HTERT RPE-1 (cell line): ENCODE results near the gene CSTF3.
"Not testable (repeated sequence)": the region's sequence is repeated elsewhere in the genome, so short reads cannot be mapped to it uniquely, and the experiment has no call there.

Source experiments
- in situ Hi-C: fragments of 300-500 bp; cut with MboI; formaldehyde crosslinking; loops from 4 replicates; pipeline ENCODE4 v1.14.3; 2020; ENCODE audit warnings: low sequenced_read_pairs

CSTF3 gene

DNA sequence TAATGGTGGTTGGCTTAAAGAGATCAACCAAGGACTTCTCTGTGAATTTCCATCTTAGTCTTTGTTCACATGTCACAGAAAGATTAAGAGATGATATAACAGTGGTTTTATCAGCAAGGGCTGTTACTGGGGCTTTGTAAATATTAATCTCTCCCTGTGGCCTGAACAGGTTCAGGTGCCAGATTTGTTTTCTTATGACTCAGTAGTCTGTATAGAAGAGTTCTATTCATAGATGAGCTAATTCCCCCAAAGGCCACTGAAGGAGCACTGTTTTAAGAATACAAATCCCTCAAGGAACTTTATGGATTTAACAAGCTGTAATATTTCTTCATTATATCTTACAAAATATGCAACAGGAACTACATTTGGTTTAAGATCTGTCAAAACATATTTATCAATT lies 71.5 kb downstream of the CSTF3 start:
- in situ Hi-C loops: no loop called here

DNA sequence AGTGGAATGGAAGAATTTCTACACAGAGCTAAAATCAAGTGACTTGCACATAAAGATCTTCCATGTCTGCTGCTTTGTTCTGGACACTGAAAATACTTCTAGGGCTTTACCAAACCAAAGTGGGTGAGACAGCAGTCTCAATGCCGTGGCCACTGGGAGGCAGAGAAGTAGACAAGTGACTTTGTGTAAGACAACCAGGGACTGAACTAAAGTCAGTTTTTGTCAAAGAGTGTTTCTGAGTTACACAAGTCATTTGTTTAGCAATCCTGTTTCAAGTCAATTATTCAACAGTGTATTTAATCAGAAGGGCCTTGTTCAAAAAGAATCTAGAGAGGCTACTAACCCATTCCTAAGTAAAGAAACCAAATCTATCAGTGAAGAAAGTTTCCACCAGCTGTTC lies 75.3 kb downstream of the CSTF3 start:
- in situ Hi-C loops: no loop called here

DNA sequence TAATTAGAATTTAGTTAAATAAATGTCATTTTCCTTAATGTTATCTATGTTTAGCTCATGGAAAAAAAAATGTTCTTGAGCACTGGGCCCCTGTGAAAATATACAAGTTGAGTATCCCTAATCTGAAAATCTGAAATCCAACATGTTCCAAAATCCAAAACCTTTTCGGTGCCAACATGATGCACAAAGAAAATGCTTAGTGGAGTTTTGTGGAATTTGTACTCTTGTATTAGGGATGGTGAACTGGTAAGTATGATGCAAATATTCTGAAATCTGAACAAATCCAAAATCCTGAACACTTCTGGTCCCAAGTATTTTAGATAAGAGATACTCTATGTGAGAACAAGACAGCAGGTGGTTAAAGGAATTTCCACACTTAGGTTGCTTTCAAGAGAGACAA lies 77.4 kb downstream of the CSTF3 start:
- in situ Hi-C loops: no loop called here

DNA sequence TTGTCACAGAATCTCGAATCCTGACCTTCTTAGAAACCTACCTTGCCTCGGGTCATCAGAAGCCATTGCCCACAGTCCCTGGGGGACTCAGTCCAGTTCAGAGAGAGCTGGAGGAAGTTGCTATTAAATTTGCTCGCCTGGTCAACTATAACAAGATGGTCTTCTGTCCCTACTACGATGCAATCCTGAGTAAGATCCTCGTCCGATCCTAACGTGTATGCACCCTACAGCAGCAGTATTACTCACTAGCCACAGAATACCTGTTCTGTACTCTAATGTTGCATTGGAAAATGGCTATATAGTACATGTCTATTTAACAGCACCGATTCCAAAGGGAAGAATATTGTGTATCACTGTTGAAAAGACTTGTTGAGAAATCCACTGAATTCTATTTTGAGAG lies 88.8 kb downstream of the CSTF3 start:
- in situ Hi-C loops: no loop called here

DNA sequence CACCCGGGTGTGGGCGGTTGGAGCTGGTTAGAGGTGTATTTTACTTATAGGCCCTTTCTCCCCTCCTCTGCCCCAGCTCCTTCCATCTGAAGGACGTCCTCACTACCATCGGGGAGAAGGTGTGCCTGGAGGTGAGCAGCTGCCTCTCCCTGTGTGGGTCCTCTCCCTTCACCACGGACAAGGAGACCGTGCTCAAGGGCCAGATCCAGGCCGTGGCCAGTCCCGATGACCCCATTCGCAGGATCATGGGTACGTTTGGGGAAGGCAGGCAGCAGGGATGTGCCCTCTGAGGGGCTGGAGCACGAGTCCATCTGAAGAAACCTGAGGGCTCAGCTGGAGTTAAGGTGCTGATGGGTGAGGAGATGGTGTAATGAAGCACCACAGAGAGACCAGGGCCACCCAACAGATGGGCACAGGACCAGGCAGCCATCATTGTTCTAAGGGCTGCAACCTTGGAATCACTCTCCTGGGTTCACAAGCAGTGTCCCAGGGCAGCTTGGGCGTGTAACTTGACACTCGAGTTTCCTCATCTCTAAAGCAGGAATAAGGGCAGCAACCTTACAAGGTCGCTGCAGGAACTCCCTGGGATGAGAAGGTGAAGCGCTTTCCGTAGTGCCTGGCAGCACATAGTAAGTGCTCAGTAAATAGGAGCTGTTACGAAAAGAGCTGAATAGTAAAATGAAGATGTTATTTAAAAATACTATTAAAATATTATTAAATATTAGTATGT lies 92.5 kb downstream of the CSTF3 start:
- in situ Hi-C loops: no loop called here

DNA sequence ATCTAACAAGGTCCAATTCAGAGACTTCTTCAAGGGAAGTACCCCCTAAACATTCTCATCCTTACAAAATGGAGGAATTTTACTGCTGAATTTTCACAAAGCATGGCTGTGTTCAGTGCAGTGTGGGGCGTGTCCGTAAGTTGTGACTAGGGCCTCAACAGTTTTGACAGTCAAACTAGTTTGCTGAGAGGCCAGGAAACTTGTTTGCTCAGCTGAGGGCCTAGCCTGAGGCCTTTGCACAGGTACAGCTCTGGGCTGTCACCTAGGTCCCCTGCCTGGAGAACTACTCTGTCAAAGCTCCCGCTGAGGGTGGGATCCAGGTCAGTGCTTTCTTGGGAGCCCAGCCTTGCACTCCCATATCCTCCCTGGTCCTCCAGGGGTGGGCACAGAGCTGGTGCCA lies 94.0 kb downstream of the CSTF3 start:
- in situ Hi-C loops: no loop called here

DNA sequence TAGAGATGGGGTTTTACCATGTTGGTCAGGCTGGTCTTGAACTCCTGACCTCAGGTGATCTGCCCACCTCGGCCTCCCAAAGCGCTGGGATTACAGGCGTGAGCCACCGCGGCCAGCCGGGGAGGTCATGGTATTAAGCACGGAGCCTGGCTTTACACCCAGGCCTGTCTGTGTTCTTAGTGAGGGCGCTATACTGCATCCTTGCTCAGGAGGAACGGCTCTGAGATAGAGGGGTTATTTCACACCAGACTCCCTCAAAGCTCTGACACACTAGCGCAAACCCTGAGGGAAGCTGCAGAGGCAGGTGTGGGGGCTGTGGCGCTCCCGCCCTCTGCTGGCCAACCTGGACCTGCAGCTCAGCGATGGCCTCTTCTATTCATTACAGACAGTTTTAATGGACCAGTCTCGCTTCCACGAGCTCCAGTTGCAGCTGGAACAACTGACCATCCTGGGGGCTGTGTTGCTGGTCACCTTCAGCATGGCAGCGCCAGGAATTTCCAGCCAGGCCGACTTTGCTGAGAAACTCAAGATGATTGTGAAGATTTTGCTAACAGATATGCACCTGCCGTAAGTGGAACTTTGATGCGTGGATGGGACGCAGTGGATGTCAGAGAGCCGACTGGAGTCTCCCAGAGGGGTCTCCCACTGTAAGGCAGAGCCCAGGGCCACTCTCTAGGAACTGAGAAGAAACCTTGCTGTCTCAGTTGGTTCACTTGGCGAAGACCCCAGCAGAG lies 95.7 kb downstream of the CSTF3 start:
- in situ Hi-C loops: no loop called here

DNA sequence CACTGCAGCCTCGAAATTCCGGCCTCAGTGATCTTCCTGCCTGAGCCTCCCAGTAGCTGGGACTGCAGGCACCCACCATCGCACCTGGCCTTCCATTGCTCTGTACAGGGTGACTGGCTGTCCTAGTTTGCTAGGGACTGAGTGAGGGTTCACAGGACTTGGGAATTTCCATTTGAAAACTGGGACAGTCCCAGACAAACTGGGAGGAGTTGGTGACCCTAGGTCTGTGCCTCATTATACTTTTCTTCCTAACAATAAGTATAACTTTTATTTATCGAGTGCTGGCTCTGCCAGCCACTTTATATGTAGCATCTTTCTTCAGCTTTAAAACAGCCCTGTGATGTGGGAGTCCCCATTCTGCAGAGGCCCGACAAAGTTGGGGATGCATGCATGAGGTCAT lies 96.4 kb downstream of the CSTF3 start:
- in situ Hi-C loops: no loop called here

DNA sequence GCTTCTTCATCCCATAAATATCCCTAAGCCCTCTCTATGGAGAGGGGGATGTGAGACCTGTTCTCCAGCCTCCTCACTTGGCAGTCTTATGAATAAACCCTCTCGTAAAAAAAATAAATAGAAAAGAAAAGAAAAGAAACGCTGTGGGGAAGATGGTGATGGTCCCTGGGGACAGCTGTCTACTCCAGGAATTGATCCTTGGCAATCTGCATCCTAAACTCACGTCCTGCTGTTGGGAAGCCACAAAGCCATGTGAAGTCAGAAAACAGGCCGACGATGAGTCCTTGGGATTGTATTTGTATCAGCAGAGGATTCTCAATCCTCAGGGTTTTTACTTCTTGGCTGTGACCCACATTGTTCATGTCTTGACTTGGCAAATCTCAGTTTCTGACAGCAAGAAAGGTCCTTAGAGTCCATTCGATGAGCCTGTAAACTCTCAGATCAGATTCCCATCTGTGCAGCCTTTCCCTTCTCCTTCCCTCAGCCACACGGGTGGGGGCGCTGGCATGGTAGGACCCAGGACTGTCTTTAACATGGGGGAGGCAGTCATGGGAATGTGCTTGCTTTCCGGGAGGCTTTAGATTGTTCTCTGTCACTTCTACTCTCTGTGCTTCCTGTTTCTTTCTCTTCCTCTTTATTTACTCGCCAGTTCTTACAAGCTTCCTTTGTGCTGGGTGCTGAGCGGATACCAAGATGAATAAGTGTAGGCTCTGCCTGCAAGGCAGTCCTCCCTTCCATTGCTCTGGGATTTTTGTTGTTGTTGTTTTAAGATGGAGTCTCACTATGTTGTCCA lies 97.1 kb downstream of the CSTF3 start:
- in situ Hi-C loops: no loop called here

DNA sequence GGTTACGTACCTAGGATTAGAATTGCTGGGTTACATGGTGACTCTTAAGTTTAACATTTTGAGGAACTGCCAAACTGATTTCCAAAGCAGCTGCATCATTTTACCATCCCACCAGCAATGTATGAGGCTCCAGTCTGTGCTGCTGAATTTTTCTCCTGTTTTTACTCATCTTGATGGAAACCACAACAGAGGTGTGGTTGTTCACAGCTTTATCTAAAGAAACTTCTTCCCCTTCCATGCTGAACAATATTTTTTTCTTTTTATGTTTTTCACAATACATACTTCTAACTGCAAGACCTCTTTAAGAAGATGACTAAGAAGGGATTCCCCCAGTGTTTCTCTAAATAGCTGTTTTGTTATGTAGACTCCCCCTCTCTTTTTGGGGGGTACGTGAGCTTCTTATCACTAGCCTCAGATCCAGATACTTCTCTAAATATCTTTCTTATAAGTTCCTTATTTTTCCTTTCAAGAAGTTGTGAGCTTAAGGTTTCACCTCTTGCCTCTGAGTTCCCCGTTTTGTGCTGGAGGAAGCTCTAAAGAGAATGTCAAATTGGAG lies 97.9 kb downstream of the CSTF3 start:
- in situ Hi-C loops: no loop called here

DNA sequence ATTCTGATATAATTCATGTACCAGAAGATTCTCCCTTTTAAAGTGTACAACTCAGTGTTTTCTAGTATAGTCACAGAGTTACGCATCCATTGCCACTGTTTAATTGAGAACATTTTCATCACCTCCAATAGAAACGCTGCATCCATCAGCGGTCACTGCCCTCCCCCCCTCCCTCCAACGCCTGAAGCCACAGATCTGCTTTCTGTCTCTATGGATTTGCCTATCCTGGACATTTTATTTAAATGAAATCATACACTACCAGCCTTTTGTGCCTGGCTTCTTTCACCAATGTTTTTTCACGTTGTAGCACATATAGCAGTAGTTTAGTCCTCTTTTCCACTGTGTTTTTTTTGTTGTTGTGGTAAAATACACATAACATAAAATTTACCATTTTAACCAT lies 99.1 kb downstream of the CSTF3 start:
- in situ Hi-C loops: no loop called here

DNA sequence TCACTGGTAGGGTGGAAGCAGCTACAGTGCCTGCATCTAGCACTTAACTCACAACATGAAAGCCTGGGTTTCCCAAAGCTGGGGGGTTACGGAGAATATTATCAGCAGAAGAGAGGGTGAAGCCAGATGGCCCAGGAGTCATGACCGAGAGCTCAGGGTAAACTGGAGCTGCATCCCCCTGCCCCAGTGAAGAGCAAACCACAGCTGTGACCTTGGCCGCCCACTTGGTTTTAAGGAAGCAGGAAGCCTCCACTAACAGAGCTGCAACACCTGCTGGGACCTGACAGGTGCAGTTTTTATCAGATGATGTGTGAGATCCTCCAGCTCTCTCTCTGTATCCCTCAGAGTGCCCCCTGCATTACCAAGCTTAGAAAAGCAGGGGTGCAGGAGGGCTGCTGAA lies 101.0 kb downstream of the CSTF3 start:
- in situ Hi-C loops: no loop called here

DNA sequence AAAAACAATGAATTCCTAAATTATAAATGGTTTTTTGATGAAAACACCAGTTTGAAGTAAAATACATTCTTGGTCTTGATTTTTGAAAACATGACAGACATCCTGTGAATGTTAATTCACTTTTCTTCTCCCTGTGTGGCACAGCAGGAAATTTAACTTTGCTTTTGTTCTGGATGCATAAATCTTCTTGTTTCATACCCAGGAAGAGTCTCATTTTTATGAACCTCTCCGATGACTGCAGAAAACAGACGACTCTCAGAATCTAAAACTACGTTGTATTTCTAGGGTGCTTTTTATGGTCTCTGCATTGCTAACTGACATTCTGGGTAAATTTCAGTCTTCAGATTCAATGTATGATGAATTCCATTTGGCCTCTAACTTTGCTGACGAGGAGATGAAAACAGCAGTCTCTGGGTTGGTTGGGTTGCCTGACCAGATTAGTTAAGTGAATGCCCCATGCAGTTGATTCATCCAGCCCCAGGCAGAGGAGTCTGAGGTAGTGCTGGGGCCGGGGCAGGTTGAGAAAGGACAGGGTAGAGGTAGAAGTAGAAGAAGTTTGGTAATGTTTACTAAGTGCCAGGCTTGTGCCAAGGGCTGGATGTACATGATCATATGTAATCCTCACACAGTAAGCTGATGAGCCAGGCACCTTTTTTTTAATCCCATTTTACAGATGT lies 101.8 kb downstream of the CSTF3 start:
- in situ Hi-C loops: no loop called here

DNA sequence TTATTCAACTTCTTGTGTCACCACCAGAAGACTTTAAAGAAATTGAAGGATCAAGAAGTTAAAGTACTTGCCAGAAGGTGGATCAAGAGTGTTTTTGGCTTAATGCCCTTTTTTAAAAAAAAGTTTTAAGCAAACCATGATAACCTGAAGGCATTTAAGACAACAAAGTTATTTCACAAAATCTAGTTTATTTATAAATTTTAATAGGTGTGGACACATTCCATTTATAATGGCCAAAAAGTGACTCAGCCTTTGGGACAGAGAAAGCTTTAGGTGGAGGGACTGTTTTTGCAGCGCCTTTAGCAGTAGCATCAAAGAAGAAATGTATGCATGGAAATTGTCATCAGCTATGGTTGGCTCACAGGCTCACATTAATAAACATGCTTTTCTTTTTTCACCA lies 104.0 kb downstream of the CSTF3 start:
- in situ Hi-C loops: no loop called here

DNA sequence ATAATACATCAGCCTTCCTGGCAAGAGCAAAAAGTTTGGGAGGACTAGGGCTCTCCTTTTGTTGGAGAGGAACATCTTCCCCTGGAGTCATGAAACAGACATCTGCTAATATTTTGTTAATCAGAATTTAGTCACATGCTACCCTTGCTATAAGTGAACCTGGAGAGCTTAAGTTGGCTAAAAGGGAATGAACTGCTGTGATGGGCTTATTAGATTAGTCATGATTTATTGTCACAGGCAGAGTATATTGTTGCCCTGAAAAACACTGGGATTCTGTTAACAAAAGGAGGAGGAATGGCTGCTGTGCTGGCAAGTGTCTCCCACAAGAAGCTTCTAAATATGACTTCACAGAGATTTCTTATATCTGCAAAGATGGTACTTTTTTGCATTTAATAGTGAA lies 105.9 kb downstream of the CSTF3 start:
- in situ Hi-C loops: no loop called here

DNA sequence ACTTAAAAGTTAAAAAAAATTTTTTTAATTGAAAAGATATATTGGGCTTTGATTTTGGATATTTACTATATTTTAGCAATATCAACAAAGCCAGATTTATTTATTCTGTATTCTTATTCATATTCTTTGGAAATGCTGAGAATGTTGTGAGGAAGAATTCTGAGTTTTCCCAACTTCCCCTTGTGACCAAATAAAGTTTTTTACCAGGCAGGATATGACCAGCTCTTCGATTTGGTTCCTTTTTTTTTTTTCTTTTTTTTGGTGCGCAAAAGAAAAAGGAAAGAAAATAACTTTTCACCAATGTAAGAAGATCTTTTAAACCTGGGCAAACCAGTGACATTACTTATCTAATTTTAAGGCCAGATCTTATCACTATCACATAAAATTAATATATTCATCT lies 109.0 kb downstream of the CSTF3 start:
- in situ Hi-C loops: no loop called here

DNA sequence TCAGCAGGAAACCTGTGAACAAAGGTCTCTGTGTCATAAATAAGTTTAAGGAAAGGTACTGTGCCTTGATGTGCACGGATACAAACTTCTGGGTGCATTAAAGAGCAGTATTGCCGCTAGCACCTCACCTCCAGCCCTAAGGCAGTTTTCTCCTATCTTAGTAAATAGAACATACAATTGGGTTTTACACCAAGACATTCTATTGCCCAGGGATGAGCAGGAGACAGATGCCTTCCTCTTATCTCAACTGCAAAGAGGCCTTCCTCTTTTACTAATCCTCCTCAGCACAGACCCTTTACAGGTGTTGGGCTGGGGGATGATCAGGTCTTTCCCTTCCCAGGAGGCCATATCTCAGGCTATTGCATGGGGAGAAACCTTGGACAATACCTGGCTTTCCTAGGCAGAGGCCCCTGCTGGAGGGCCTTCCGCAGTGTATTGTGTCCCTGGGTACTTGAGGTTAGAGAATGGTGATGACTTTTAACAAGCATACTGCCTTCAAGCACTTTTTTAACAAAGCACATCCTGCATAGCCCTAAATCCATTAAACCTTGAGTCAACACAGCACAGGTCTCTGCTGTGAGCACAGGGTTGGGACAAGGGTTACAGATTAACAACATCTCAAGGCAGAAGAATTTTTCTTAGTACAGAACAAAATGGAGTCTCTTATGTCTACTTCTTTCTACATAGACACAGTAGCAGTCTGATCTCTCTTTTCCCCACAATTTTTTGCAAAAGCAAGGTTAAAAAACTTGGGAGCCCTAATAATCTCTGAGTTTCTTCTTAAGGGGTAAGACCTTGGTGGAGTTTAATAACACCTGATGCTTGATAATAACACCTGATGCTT lies 111.5 kb downstream of the CSTF3 start:
- in situ Hi-C loops: not testable (repeated sequence)

DNA sequence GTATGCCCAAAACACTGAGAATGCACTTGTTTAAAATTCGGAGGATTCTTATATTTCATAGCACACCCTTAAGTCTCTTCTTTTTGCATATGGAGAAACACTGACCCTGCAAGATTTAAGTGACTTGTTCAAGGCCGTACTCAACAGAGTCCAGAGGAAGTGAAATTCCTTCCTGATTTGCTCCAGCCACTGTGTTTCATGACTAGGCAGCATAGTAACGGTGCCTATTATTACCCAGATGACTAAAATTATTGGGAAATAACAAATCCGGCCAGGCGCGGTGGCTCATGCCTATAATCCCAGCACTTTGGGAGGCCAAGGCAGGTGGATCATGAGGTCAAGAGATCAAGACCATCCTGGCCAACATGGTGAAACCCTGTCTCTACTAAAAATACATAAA lies 112.6 kb downstream of the CSTF3 start:
- in situ Hi-C loops: not testable (repeated sequence)

DNA sequence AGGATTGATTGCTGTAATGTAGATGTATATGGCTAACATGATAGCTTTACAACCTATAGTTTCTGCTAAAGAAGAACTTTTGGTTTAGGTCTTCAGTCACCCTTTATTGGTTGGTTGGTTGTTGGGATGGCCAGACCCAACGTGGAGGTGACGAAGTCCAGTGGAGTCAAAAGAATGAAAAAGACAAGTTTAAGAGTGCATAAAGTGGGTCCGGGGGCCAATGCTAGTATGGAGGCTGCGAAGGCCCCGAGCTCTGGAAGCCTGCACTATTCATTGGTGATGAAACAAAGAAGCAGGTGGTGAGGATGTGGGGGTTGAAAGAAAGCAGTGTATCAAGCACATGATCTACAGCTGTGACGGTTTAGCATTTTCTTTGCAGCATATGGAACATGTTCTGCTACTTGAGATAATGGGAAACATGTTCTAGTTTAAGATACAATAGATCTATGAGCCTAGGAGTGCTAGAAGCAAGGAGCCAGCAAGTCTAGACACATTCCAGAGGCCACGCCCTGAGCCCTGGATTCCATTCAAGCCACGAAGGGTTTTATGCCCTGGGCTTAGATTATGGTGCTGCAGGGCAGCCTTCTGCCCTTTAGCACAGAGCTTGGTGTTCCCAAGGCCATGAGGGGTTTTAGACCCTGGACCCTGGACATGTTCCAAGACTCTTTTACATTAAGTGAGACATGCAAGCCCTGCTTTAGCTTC lies 115.6 kb downstream of the CSTF3 start:
- in situ Hi-C loops: no loop called here
